Activated CD4-positive, alpha-beta T cell treated with anti-CD3 and anti-CD28 coated beads for 1 hour (primary cell): ENCODE measurements around the gene TJP2.

ENCODE experiments used
- DNase-seq: peaks from one replicate; pipeline ENCODE4 v3.0.0-alpha.2; 2020

The TJP2 gene

GRCh38 chr9:69237702-69238295, 63.7 kb downstream of the TJP2 start:
- DNase-seq, result no peak

- no peak for DNase-seq
Measured at GRCh38 chr9:69243116-69243515, 69.0 kb downstream of the TJP2 start.

- DNase-seq, result no peak
Measured at GRCh38 chr9:69246629-69247028, 72.6 kb downstream of the TJP2 start.

GRCh38 chr9:69248005-69248404, 73.9 kb downstream of the TJP2 start:
- no peak for DNase-seq

GRCh38 chr9:69249337-69249736, 75.3 kb downstream of the TJP2 start:
- no peak for DNase-seq

- no peak for DNase-seq
Measured at GRCh38 chr9:69250681-69251080, 76.6 kb downstream of the TJP2 start.

- DNase-seq, result no peak
Measured at GRCh38 chr9:69252436-69252835, 78.4 kb downstream of the TJP2 start.

- no peak for DNase-seq
Measured at GRCh38 chr9:69253057-69253456, 79.0 kb downstream of the TJP2 start.

GRCh38 chr9:69254223-69254622, 80.1 kb downstream of the TJP2 start:
- DNase-seq, result no peak

- no peak for DNase-seq
Measured at GRCh38 chr9:69255591-69255990, 81.5 kb downstream of the TJP2 start.

GRCh38 chr9:69258551-69258950, 84.5 kb downstream of the TJP2 start:
- no peak for DNase-seq

- no peak for DNase-seq
Measured at GRCh38 chr9:69260161-69260560, 86.1 kb downstream of the TJP2 start.

GRCh38 chr9:69261636-69262035, 87.6 kb downstream of the TJP2 start:
- DNase-seq, result no peak

- no peak for DNase-seq
Measured at GRCh38 chr9:69264526-69264925, 90.4 kb downstream of the TJP2 start.

- DNase-seq, result no peak
Measured at GRCh38 chr9:69265891-69266290, 91.8 kb downstream of the TJP2 start.

GRCh38 chr9:69272212-69272611, 98.1 kb downstream of the TJP2 start:
- no peak for DNase-seq

GRCh38 chr9:69273161-69273560, 99.1 kb downstream of the TJP2 start:
- DNase-seq, result no peak

- no peak for DNase-seq
Measured at GRCh38 chr9:69276775-69277174, 102.7 kb downstream of the TJP2 start.

GRCh38 chr9:69279084-69279731, 105.1 kb downstream of the TJP2 start:
- DNase-seq, result no peak

- DNase-seq, result no peak
Measured at GRCh38 chr9:69279733-69280132, 105.7 kb downstream of the TJP2 start.

GRCh38 chr9:69283003-69283402, 108.9 kb downstream of the TJP2 start:
- no peak for DNase-seq

GRCh38 chr9:69292078-69292477, 118.0 kb downstream of the TJP2 start:
- DNase-seq, result no peak

- DNase-seq, result no peak
Measured at GRCh38 chr9:69293156-69293555, 119.1 kb downstream of the TJP2 start.

- no peak for DNase-seq
Measured at GRCh38 chr9:69295872-69296552, 121.9 kb downstream of the TJP2 start.
